Spleen (tissue), 7 donors: ENCODE data around the gene ZFP42.

Experiments used
- POLR2A ChIP-seq, 3 donors: fragments of 450-650 bp; IDR thresholded peaks; one replicate each; pipeline ENCODE4 v1.5.1; 2017; ENCODE audit warnings: antibody characterized with exemption in 3 of 3, mild to moderate bottlenecking in 1 of 3
- POLR2AphosphoS5 ChIP-seq, 3 donors: sonication (generic); formaldehyde crosslinking; IDR thresholded peaks; one replicate each; pipeline ENCODE4 v1.5.1; 2017; ENCODE audit warnings: antibody characterized with exemption in 3 of 3
- TF ChIP-seq, protein P1 (sequence below), 11 experiments: fragments of 200-600 bp in 7 of 11; fragments of 450-650 bp in 4 of 11; sonication (generic) in 4 of 11; IDR thresholded peaks in 8 of 11; conservative IDR thresholded peaks in 3 of 11; 1 replicate in 7 of 11; 2 replicates in 4 of 11; pipeline versions ENCODE4 v1.4.0 to v1.8.0; 2016 to 2021; ENCODE audit warnings: antibody characterized with exemption in 11 of 11, inconsistent platforms in 4 of 11, mild to moderate bottlenecking in 1 of 11
- donor health status: DM: no; HTN: no; CAD: no; lungs with moderate emphysema.
- donor health status: DM: no; HTN: no; CAD: no.
- donor health status: DM: no; HTN: no; CAD: no.

- TF ChIP-seq, protein P1, sequence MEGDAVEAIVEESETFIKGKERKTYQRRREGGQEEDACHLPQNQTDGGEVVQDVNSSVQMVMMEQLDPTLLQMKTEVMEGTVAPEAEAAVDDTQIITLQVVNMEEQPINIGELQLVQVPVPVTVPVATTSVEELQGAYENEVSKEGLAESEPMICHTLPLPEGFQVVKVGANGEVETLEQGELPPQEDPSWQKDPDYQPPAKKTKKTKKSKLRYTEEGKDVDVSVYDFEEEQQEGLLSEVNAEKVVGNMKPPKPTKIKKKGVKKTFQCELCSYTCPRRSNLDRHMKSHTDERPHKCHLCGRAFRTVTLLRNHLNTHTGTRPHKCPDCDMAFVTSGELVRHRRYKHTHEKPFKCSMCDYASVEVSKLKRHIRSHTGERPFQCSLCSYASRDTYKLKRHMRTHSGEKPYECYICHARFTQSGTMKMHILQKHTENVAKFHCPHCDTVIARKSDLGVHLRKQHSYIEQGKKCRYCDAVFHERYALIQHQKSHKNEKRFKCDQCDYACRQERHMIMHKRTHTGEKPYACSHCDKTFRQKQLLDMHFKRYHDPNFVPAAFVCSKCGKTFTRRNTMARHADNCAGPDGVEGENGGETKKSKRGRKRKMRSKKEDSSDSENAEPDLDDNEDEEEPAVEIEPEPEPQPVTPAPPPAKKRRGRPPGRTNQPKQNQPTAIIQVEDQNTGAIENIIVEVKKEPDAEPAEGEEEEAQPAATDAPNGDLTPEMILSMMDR (IDR thresholded peaks at IDR 0.05 in 8 of 11, conservative IDR thresholded peaks at IDR 0.05 in 3 of 11): no peak
- TF ChIP-seq POLR2A (IDR thresholded peaks at IDR 0.05) (no peak), POLR2AphosphoS5 (IDR thresholded peaks at IDR 0.05) (no peak)
Observed at GRCh38 chr4:188043154-188043553, 47.6 kb downstream of the ZFP42 start.
